Hematopoietic multipotent progenitor cell treated with erythropoietin and hydrocortisone succinate and interleukin-3 and kit ligand, for 15 days (in vitro differentiated cells): ENCODE measurements around the gene TESPA1.
"Not testable (repeated sequence)": the region's sequence is repeated elsewhere in the genome, so short reads cannot be mapped to it uniquely, and the experiment has no call there.

ENCODE experiments used
- DNase-seq: peaks from one replicate; pipeline ENCODE4 v3.0.0-alpha.2; 2015; ENCODE audit warnings: low spot score

Gene TESPA1

GRCh38 chr12:54948171-54948570 is 36.4 kb downstream of the TESPA1 start:
- no peak for DNase-seq

- DNase-seq: no peak
Observed at GRCh38 chr12:54945082-54945481, 39.5 kb downstream of the TESPA1 start.

DNA sequence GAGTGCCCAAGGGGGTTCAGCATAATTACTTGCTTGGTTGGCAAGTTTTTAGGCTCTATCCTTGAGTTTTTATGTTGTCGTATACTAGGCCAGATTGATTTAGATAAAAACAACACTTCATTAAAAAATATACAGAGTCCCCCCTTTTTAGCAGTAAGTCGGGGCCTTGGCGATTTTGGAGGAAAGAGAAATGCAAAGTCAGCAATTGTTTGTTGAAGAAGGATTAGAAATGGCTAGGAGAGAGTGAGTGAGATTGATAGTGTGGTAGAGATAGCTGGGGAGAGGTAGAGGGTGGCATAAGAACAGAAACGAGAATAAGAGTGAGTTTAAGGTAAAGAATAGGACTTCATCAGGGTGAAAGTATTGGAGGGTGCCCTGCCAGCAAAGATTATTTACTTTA is 41.3 kb downstream of the TESPA1 start:
- not testable (repeated sequence) for DNase-seq

GRCh38 chr12:54941659-54942058 is 42.9 kb downstream of the TESPA1 start:
- DNase-seq: no peak

DNA sequence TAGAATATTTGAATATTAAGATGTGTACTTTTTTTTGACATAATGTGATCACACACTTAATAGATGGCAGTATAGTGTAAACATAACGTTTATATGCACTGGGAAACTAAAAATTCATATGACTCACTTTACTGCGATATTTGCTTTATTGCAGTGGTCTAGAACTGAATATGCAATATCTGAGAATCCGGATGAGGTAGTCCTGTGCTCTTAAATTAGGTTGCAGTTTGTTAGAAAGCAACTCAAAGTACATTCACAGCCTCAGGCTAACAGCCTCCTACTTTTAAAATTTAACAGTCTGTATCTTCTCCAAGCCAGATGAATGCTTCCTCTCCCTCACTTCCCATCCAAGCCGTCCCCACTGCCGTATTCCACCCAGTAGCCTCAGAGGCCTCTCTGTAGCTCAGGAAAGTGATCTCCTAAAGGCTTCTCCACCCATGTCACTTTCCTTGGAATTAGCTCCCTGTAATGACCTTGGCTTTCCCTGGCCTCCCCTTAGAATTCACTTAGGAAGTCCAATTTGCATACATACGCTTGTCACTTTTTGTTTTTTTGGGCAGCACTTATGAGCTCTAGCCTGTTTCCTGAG is 43.7 kb downstream of the TESPA1 start:
- no peak for DNase-seq

GRCh38 chr12:54937929-54938328 is 46.6 kb downstream of the TESPA1 start:
- DNase-seq: no peak

GRCh38 chr12:54937376-54937775 is 47.2 kb downstream of the TESPA1 start:
- DNase-seq: no peak

DNA sequence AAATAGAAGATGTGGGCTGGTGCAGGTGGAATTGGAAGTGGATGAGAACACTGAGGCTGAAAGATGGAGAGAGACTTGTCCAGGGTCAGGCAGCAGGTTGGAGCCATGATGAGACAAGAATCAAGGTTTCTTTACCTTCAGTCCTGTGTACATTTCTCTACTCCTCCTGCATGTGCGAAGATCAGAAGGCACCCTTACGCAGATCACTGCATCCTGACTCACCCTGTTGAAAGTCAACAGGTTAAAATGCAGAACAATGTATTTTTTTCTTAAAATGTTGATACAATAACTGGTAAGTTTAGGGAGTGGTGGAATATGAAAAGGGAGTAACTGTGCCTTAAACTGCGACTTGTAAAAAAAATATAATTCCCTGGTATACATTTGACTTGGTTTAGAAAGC is 47.8 kb downstream of the TESPA1 start:
- DNase-seq: no peak

DNA sequence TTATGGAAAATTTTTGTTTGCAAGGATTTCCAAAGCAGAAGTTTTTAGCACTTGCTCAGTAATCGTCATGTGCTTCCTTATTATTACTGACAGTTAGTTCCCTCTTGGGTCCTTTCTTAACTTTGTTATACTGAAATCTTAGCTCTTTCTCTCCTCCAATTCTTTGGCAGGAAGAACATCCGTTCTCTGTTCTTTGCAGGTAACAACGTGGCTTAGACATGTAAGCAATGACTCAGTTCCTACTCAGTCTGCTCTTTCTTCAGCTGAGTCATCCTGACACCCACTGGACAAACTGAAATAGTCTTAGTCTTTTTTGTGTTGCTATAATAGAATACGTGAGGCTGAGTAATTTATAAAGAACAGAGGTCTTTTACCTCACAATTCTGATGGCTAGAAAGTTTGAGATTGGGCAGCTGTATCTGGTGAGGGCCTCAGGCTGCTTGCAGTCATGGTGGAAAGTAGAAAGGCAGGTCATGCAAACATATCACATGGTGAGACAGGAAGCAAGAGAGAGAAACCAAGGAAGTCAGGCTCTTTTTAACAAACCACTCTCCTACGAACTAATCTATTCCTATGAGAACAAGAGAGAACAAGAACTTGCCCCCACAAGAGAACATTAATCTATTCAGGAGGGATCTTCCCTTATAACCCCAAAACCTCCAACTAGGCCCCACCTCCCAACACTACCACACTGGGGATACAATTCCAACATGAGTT is 49.2 kb downstream of the TESPA1 start:
- DNase-seq: peak; percentile 58

DNA sequence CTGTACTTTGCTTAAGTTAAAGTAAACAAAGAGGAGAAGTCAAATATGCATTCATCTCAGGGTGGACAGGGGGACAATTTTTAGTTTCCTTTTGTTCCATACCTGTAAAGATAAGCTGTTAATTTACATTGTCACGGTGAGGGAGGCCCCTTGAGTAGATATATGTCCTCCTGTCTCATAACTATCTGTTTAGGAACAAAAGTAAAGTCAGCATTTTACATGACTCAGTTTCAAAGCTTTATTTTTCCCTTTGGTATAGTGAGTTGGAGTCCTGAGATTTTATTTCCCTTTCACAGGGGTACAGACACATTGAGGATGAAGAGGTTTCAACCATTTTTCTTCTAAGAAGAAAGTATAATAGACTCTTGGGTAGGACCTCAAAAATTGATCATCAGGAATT is 50.1 kb downstream of the TESPA1 start:
- DNase-seq: no peak

DNA sequence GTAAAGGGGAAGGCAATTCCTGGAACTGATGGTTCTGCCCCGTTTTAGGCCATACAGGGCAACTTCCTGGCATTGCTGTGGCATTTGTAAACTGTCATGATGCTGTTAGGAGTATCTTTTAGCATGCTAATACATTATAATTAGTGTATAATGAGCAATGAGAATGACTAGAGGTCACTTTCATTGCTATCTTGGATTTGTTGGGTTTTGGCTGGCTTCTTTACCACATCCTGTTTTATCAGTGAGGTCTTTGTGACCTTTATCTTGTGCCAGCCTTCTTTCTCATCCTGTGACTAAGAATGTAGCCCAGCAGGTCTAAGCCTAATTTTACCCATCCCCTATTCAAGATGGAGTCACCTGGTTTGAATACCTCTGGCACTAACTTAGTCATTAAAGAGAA is 51.2 kb downstream of the TESPA1 start:
- no peak for DNase-seq

DNA sequence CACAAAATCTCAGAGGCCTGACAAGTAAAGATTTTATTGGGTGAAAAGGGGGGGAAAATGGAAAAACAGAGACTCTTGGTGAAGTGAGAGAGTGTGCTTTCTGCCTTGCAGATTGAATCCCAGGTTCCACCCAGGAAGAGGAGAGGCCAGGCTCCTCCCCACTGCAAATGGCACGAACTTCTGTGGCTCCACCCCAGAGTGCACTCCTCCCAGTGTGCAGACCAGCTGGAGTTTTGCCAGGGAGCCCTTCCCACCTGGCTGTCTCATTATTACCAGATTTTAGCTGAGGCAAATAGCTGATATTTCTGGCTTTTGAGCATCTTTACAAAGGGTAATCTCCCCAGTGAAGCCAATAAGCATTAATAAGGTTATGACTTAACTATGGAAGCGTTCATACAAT is 51.9 kb downstream of the TESPA1 start:
- DNase-seq: peak; percentile 41

DNA sequence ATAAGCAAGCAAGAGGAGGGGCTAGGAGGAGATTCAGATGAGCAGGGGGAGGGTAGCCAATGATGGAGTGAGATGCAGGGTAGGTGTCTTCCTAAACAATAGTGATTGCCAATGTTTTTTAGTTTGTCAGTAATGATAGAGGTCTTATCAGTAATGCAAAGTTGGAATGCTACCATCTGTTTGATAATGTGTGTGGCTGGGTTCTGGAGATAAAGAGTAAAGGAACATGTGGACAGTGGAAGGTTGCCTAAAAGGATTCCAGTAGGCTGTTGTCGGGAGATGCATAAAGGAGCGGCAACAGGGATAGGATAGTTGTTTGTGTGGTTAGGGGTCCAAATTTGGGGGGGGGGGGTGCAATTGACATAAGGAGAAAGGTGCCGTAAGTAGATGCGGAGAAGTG is 52.5 kb downstream of the TESPA1 start:
- DNase-seq: no peak

- no peak for DNase-seq
Observed at GRCh38 chr12:54929998-54930397, 54.6 kb downstream of the TESPA1 start.

GRCh38 chr12:54926246-54926645 is 58.3 kb downstream of the TESPA1 start:
- DNase-seq: no peak

DNA sequence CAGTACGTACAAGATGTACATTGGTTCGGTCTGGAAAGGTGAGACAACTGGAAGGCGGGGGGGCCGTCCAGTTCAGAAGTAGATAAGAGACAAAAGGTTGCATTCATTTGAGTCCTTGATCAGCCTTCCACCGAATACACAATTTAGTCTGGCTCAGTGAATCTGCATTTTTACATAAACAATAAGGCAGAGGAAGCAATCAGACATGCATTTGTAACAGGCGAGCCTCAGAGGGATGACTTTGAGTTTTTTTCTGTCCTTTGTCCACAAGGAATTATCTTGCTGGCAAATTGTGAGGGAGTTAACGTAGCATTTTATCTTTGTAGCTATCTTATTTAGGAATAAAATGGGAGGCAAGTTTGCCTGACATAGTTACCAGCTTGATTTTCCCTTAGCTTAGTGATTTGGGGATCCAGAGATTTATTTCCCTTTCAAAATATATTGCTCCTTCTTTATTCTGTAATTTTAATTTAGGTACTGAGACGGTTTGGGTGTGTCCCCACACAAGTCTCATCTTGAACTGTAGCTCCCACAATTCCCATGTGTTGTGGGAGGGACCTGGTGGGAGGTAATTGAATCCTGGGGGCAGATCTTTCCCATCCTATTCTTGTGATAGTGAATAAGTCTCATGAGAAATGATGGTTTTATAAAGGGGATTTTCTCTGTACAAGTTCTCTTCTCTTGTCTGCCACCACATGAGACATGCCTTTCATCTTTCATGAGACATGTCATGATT is 59.4 kb downstream of the TESPA1 start:
- no peak for DNase-seq

DNA sequence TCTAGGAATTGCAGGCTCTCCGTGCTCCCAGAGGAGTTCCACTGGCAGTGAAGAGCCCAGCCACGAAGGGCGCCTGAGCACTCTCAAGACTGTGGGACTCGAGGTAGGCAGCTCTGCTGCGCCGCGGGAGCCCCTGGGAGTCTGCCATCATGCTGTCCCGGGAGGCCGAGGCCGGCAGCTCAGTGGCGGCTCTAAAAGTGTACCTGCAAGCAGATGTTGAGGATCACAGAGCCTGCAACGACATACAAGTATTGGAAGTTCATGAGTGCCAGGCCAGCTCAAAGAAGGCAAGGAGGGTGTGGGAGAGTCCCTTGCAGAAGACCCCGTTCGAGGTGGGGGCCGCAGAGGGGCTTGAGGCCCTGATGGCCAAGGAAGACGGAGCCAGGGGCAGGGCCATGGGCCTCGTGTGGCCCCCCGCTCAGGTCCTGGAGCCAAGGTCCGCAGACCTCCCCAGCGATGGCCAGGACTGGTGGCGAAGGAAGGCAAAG is 67.5 kb downstream of the TESPA1 start:
- DNase-seq: no peak
